Natural killer cell (primary cell): Measurements from ENCODE around the gene MARVELD2. TPM values are rescaled to one million over a fixed set of nuclear protein-coding genes. Genes with fewer than 3 reads are reported as not detected.

Experiments
- ATAC-seq, 3 donors: fragments of 150-1000 bp in 2 of 3; fragments of 200-7000 bp in 1 of 3; cut with Tn5 transposase; 1 replicate in 1 of 3; 2 replicates in 2 of 3; pipeline ENCODE4 v1.10.0; 2021; ENCODE audit warnings: mild to moderate bottlenecking in 2 of 3, moderate library complexity in 2 of 3
- DNase-seq, 2 donors: peaks; one replicate each; pipeline versions ENCODE4 v3.0.0 to v3.0.0-alpha.2; 2013 to 2021; ENCODE audit warnings: mixed read lengths in 1 of 2
- H3K27ac ChIP-seq: one replicate; pipeline ENCODE4 v1.5.1; 2013; ENCODE audit warnings: mild to moderate bottlenecking, low read length
- H3K27me3 ChIP-seq: one replicate; pipeline ENCODE4 v1.6.1; 2013; ENCODE audit warnings: low read length; ENCODE audit not compliant: control insufficient read depth, insufficient read depth
- H3K36me3 ChIP-seq: one replicate; pipeline ENCODE4 v1.6.1; 2013; ENCODE audit warnings: low read length; ENCODE audit not compliant: control insufficient read depth, insufficient read depth
- H3K4me1 ChIP-seq: one replicate; pipeline ENCODE4 v1.6.1; 2013; ENCODE audit warnings: low read length; ENCODE audit not compliant: control insufficient read depth, insufficient read depth
- H3K4me3 ChIP-seq: one replicate; pipeline ENCODE4 v1.5.1; 2013; ENCODE audit warnings: low read length
- H3K9me3 ChIP-seq: one replicate; pipeline ENCODE4 v1.6.1; 2013; ENCODE audit warnings: low read length; ENCODE audit not compliant: control insufficient read depth, insufficient read depth
- H3K27ac Mint-ChIP-seq, 2 donors: one replicate each; pipeline ENCODE4 v1.8.0; 2022; ENCODE audit warnings: mild to moderate bottlenecking in 2 of 2, mixed read lengths in 2 of 2, moderate library complexity in 1 of 2
- H3K27me3 Mint-ChIP-seq, 2 donors: one replicate each; pipeline ENCODE4 v1.8.0; 2022; ENCODE audit warnings: low read depth in 2 of 2, mixed read lengths in 2 of 2
- H3K36me3 Mint-ChIP-seq: one replicate; pipeline ENCODE4 v1.8.0; 2022; ENCODE audit warnings: mixed read lengths
- H3K4me1 Mint-ChIP-seq, 2 donors: one replicate each; pipeline ENCODE4 v1.8.0; 2022; ENCODE audit warnings: mixed read lengths in 2 of 2
- H3K4me3 Mint-ChIP-seq: one replicate; pipeline ENCODE4 v1.8.0; 2022; ENCODE audit warnings: mild to moderate bottlenecking, moderate library complexity, mixed read lengths
- H3K9me3 Mint-ChIP-seq, 2 donors: one replicate each; pipeline ENCODE4 v1.8.0; 2022; ENCODE audit warnings: mixed read lengths in 2 of 2
- WGBS: methylation state at CpG from one replicate; pipeline ENCODE4 v1.1.7; 2013; ENCODE audit warnings: missing lambda C conversion rate; ENCODE audit not compliant: insufficient coverage; 5-methylcytosine and 5-hydroxymethylcytosine counted together
- intact Hi-C: fragments of 100-400 bp; cut with micrococcal nuclease; formaldehyde crosslinking; loops from one replicate; pipeline ENCODE4 v1.14.2; 2022
- total RNA-seq, 4 donors: library from RNA; stranded (reverse); fragments of 120-200 nt in 1 of 4; gene quantifications; one replicate each; pipeline versions ENCODE4 v1.2.3 to v1.2.4, GENCODE V29; 2013 to 2022
- TF ChIP-seq, protein P1 (sequence below): fragments of 200-600 bp; IDR thresholded peaks from one replicate; pipeline ENCODE4 v1.8.0; 2022; ENCODE audit warnings: antibody characterized with exemption

The MARVELD2 gene, protein sequence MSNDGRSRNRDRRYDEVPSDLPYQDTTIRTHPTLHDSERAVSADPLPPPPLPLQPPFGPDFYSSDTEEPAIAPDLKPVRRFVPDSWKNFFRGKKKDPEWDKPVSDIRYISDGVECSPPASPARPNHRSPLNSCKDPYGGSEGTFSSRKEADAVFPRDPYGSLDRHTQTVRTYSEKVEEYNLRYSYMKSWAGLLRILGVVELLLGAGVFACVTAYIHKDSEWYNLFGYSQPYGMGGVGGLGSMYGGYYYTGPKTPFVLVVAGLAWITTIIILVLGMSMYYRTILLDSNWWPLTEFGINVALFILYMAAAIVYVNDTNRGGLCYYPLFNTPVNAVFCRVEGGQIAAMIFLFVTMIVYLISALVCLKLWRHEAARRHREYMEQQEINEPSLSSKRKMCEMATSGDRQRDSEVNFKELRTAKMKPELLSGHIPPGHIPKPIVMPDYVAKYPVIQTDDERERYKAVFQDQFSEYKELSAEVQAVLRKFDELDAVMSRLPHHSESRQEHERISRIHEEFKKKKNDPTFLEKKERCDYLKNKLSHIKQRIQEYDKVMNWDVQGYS
- total RNA-seq = under 1 TPM in 1 of 3 donors, not detected in 2; 0.50 TPM
- total RNA-seq (2013) = 0.29 TPM

DNA sequence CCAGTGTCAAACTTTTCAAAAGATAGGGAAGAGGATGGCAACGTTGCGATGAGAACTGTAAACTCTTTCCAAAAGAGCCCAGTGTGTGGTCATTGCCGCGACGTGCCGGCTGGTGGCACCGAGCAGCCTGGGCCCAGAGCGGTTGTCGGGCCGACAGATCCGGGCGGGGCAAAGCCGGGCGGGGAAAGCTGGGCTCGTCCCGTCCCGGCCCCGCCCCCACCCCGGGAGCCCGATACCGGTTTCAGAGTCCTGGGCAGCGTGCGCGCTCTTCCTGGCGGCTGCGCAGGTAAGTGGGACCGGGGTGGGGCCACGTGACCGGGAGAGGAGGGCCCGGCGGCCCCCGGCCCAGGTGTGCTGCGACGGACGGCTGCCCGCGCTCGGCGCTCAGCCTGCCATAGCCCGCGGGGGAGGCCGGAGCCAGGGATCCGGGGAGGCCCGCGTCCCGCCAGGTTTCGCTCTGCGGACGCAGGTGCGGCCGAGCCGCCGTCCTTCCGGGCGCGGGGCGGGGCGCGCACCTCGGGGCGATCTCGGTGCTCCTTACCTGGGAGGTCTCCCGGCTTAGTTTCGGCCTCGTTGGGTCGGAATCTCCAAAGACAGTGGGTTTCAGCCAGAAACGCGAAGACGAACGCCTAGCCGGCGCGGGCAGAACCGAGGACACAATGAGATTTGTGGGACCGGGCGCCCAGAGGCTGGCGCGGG, at the start of gene MARVELD2:
MARVELD2 (plus strand) TSS at position 232 of the 699 bp plus-strand sequence. CDS start 4,270 bp downstream, outside the sequence.
- DNase-seq = peak; percentile 15 to 60
- H3K36me3 ChIP-seq = peaks cover 7% of the 10 kb centered on the region
- H3K27ac ChIP-seq = no peak within 1 kb of the TSS
- H3K9me3 ChIP-seq = no peaks in the 10 kb centered on the region
- Mint-ChIP-seq H3K27me3 (no peaks in the 10 kb centered on the region), H3K4me1 (peaks cover 0 to 9% of the 10 kb centered on the region in 2 donors), H3K27ac (peak within 1 kb of the TSS; percentile 34 to 37), H3K36me3 (peaks cover under 1% of the 10 kb centered on the region), H3K4me3 (peak within 1 kb of the TSS; percentile 78), H3K9me3 (no peaks in the 10 kb centered on the region)
- ATAC-seq = peak; percentile 60 to 79 (median 79)
- peaks cover 5% of the 10 kb centered on the region for H3K27me3 ChIP-seq
- WGBS = 10% methylated on average over 78 of the region's 78 CpGs
- H3K4me3 ChIP-seq = peak within 1 kb of the TSS; percentile 27
- TF ChIP-seq, protein P1, sequence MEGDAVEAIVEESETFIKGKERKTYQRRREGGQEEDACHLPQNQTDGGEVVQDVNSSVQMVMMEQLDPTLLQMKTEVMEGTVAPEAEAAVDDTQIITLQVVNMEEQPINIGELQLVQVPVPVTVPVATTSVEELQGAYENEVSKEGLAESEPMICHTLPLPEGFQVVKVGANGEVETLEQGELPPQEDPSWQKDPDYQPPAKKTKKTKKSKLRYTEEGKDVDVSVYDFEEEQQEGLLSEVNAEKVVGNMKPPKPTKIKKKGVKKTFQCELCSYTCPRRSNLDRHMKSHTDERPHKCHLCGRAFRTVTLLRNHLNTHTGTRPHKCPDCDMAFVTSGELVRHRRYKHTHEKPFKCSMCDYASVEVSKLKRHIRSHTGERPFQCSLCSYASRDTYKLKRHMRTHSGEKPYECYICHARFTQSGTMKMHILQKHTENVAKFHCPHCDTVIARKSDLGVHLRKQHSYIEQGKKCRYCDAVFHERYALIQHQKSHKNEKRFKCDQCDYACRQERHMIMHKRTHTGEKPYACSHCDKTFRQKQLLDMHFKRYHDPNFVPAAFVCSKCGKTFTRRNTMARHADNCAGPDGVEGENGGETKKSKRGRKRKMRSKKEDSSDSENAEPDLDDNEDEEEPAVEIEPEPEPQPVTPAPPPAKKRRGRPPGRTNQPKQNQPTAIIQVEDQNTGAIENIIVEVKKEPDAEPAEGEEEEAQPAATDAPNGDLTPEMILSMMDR = no peak
- peaks cover 8% of the 10 kb centered on the region for H3K4me1 ChIP-seq
- intact Hi-C loops = no loop called here

DNA sequence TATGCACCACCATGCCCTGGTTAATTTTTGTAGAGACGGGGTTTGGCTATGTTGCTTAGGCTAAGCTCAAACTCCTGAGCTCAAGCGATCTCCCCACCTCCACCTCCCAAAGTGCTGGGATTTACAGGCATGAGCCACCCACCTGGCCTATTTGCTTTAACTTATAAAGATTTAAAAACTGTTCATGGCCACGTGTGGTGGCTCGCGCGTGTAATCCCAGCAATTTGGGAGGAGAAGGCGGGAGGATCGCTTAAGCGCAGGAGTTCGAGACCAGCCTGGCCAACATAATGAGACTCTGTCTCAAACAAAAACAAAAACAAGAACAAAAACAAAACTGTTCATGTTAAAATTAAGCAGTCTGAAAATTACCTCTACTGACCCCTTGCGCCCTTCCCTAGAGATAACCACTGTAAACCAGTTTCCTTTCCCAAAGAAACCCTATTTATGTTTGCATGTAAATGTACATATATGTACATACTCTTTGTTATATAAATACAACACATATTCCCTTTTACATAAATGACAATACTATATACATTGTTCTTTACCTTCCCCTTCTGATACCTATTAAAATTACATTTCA, 47.1 kb upstream of the MARVELD2 start:
- WGBS = 94% methylated on average over 11 of the region's 11 CpGs
- H3K27me3 ChIP-seq = no peaks in the 10 kb centered on the region
- peaks cover 21% of the 10 kb centered on the region for H3K36me3 ChIP-seq
- DNase-seq (no peak), ATAC-seq (no peak)
- H3K4me1 ChIP-seq = peaks cover 20% of the 10 kb centered on the region
- Mint-ChIP-seq H3K9me3 (no peaks in the 10 kb centered on the region), H3K4me3 (peak overlapping the region; percentile 93), H3K27me3 (no peaks in the 10 kb centered on the region), H3K36me3 (peaks cover 8% of the 10 kb centered on the region), H3K27ac (peak overlapping the region; percentile 95 to 96), H3K4me1 (peaks cover 27 to 31% of the 10 kb centered on the region in 2 donors)
- no peak overlapping the region for H3K27ac ChIP-seq
- intact Hi-C loops = loop anchor here (2.0 kb wide), 3 partner anchors 35 to 201 kb away; partner anchors contain the start of genes CCDC125, CCNB1 and CDK7
- TF ChIP-seq, protein P1 = no peak
- no peak overlapping the region for H3K4me3 ChIP-seq
- H3K9me3 ChIP-seq = no peaks in the 10 kb centered on the region

DNA sequence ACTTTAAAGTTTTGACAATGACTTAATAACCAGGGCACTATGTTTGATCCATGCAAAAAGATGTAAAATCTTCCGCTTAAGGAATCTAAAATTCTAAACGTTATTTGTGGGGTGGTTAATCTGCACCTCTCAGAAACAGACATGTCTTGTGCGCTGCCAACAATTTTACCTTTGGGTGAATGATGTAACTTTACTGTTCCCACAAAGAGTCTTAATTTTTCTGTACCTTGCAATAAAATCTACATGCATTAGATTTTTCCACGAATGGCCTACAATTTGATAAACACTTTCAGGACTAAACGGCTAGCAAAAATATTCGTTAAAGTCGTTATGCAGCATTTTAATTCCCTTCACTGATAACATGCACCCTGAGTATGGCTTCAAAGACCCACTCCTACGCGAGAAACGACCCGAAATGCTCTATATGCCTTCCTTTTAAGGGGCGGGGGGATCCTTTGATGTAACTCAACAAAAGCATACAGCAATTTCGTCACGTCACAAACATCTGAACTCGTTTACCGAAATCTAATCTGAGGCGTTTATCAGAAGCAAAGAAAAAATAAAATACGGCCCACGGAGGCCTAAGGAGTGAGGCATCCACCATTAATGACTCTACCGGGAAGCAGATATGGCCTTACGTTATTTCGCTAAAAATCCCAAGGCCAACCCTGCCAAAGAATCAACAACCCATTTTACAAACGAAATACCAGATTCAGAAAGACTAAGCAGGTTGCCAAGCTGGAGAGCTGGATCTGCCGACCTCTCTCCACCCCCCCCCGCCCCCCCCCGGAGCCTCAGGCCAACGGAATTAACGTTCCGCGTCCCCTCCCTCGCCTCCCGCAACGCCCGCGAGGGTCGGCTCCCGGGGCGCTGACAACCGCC, 46.2 kb upstream of the MARVELD2 start:
- Histone ChIP-seq H3K9me3 (no peaks in the 10 kb centered on the region), H3K36me3 (peaks cover 20% of the 10 kb centered on the region), H3K27ac (peak overlapping the region; percentile 98), H3K4me1 (peaks cover 20% of the 10 kb centered on the region), H3K27me3 (no peaks in the 10 kb centered on the region), H3K4me3 (peak overlapping the region; percentile 97)
- H3K4me1 Mint-ChIP-seq = peaks cover 27 to 31% of the 10 kb centered on the region in 2 donors
- peak overlapping the region; percentile 93 for H3K4me3 Mint-ChIP-seq
- peaks cover 8% of the 10 kb centered on the region for H3K36me3 Mint-ChIP-seq
- intact Hi-C loops = loop anchor here (2.0 kb wide), 3 partner anchors 36 to 202 kb away; partner anchors contain the start of genes CCDC125, CCNB1 and CDK7
- ATAC-seq (peak; percentile 24 to 36 (median 31)), DNase-seq (peak in 1 of 2 donors; percentile 64)
- H3K27ac Mint-ChIP-seq = peak overlapping the region; percentile 95 to 96
- H3K27me3 Mint-ChIP-seq = no peaks in the 10 kb centered on the region
- TF ChIP-seq, protein P1 = no peak
- no peaks in the 10 kb centered on the region for H3K9me3 Mint-ChIP-seq
- WGBS = 4% methylated on average over 37 of the region's 39 CpGs
